GM12878 (cell line): ENCODE data around the gene RNF150. TPM values are rescaled to one million over a fixed set of nuclear protein-coding genes. Genes with fewer than 3 reads are reported as not detected.

Source experiments
- ATAC-seq: fragments of 200-7000 bp; cut with Tn5 transposase; 3 replicates; pipeline ENCODE4 v1.9.1; 2020; ENCODE audit warnings: mild to moderate bottlenecking, moderate library complexity
- BruUV-seq: library from RNA; stranded (reverse); fragments of 400-500 nt; replicated peaks from 2 replicates; lab custom pipeline; 2021; lab: Mats Ljungman, UMichigan
- CTCF ChIA-PET: fragments of 300-600 bp; sonication (Branson Sonifier 250); formaldehyde crosslinking; extraction: SDS; loops from one replicate; lab custom pipeline; 2021; ENCODE audit warnings: inconsistent platforms; lab: Yijun Ruan, JAX
- POLR2A ChIA-PET: fragments of 350-600 bp; formaldehyde crosslinking; extraction: SDS; loops from one replicate; lab custom pipeline; 2021; ENCODE audit warnings: inconsistent platforms; lab: Charles Lee
- RAD21 ChIA-PET: fragments of 300-600 bp; sonication (Branson Sonifier 250); formaldehyde crosslinking; loops from one replicate; lab custom pipeline; 2023; ENCODE audit warnings: antibody characterized with exemption; ENCODE audit not compliant: unreplicated experiment; lab: Charles Lee
- SMC1A ChIA-PET: fragments of 300-600 bp; sonication (Branson Sonifier 250); formaldehyde crosslinking; loops from one replicate; lab custom pipeline; 2023; ENCODE audit not compliant: unreplicated experiment, uncharacterized antibody; lab: Charles Lee
- DNase-seq: peaks from one replicate; pipeline ENCODE4 v3.0.0-alpha.2; 2011; ENCODE audit warnings: low read depth, low spot score
- FAIRE-seq: peaks from 3 replicates; lab custom pipeline; 2011; peaks lifted over from hg19 to GRCh38; lab: Jason Lieb, UNC
- H2AFZ ChIP-seq: 2 replicates; pipeline ENCODE4 v1.6.0; 2011; ENCODE audit warnings: low read depth, low read length, control low read depth; ENCODE audit not compliant: control insufficient read depth
- H3K27ac ChIP-seq: 2 replicates; pipeline ENCODE4 v1.5.1; 2011; ENCODE audit warnings: control low read depth; ENCODE audit not compliant: control insufficient read depth, insufficient read depth
- H3K27me3 ChIP-seq, 2 experiments: replicated peaks in 1 of 2; 2 replicates each; pipeline versions ENCODE4 v1.6.0 to v1.6.1; 2011; ENCODE audit warnings: low read length in 1 of 2; ENCODE audit not compliant: control insufficient read depth in 2 of 2, insufficient read depth in 2 of 2
- H3K36me3 ChIP-seq, 2 experiments: 2 replicates each; pipeline ENCODE4 v1.5.1; 2011; ENCODE audit warnings: low read length in 1 of 2; ENCODE audit not compliant: control insufficient read depth in 2 of 2, insufficient read depth in 2 of 2
- H3K4me1 ChIP-seq: 2 replicates; pipeline ENCODE4 v1.6.1; 2011; ENCODE audit warnings: mild to moderate bottlenecking, low read length, moderate library complexity, mixed read lengths; ENCODE audit not compliant: control insufficient read depth, insufficient read depth
- H3K4me2 ChIP-seq: 2 replicates; pipeline ENCODE4 v1.6.0; 2011; ENCODE audit warnings: control low read depth; ENCODE audit not compliant: control insufficient read depth, insufficient read depth
- H3K4me3 ChIP-seq: fragments of 200-600 bp; sonication (generic); 2 replicates; pipeline ENCODE4 v1.5.1; 2016
- H3K79me2 ChIP-seq: 2 replicates; pipeline ENCODE4 v1.6.0; 2011; ENCODE audit warnings: low read length; ENCODE audit not compliant: control insufficient read depth, insufficient read depth
- H3K9ac ChIP-seq: 2 replicates; pipeline ENCODE4 v1.8.0; 2011; ENCODE audit warnings: low read length, control low read depth, mixed read lengths; ENCODE audit not compliant: control insufficient read depth, insufficient read depth
- H3K9me3 ChIP-seq: replicated peaks from 3 replicates; pipeline ENCODE4 v1.5.1; 2011; ENCODE audit warnings: mild to moderate bottlenecking, low read length; ENCODE audit not compliant: control insufficient read depth, insufficient read depth
- H4K20me1 ChIP-seq: 2 replicates; pipeline ENCODE4 v1.6.0; 2011; ENCODE audit not compliant: control insufficient read depth, insufficient read depth
- ASH2L ChIP-seq: fragments of 300-600, 200-600 bp; sonication (generic); IDR thresholded peaks from 2 replicates; pipeline ENCODE4 v1.6.1; 2017; ENCODE audit warnings: low read depth, mild to moderate bottlenecking, borderline replicate concordance
- EED ChIP-seq: sonication (generic); IDR thresholded peaks from 2 replicates; pipeline ENCODE4 v1.6.1; 2016; ENCODE audit warnings: antibody characterized with exemption, low read depth
- ETV6 ChIP-seq, 2 experiments: fragments of 450-650 bp in 1 of 2; IDR thresholded peaks in 1 of 2; conservative IDR thresholded peaks in 1 of 2; 2 replicates each; pipeline ENCODE4 v1.6.1; 2014; ENCODE audit warnings: antibody characterized with exemption in 1 of 2, borderline replicate concordance in 1 of 2, low read depth in 1 of 2, mild to moderate bottlenecking in 1 of 2, moderate library complexity in 1 of 2
- NBN ChIP-seq: fragments of 450-650 bp; IDR thresholded peaks from 2 replicates; pipeline ENCODE4 v1.6.1; 2016
- SREBF2 ChIP-seq: IDR thresholded peaks from 2 replicates; pipeline ENCODE4 v1.6.1; 2012; ENCODE audit warnings: mild to moderate bottlenecking, low read length
- TCF3 ChIP-seq: IDR thresholded peaks from 2 replicates; pipeline ENCODE4 v1.6.1; 2012; ENCODE audit warnings: low read depth, mild to moderate bottlenecking, low read length, borderline replicate concordance; ENCODE audit not compliant: insufficient read depth
- USF2 ChIP-seq: IDR thresholded peaks from 2 replicates; pipeline ENCODE4 v1.6.1; 2011; ENCODE audit warnings: low read depth, low read length, improper control_type of control experiment, borderline replicate concordance
- ZBTB11 ChIP-seq: fragments of 450-650 bp; formaldehyde crosslinking; IDR thresholded peaks from 2 replicates; pipeline ENCODE4 v1.5.0; 2022; ENCODE audit warnings: mild to moderate bottlenecking, missing genetic modification characterization
- WGBS: methylation state at CpG from one replicate; pipeline ENCODE4 v1.1.6; 2016; ENCODE audit warnings: low lambda C conversion rate; ENCODE audit not compliant: insufficient replicate concordance, insufficient coverage; ENCODE audit errors: missing lambda C conversion rate; 5-methylcytosine and 5-hydroxymethylcytosine counted together
- in situ Hi-C: fragments of 300-500 bp; cut with MboI; formaldehyde crosslinking; loops from 9 replicates; pipeline ENCODE4 v1.14.3; 2018; ENCODE audit warnings: mixed read lengths
- intact Hi-C: fragments of 100-400 bp; cut with micrococcal nuclease; formaldehyde crosslinking; loops from one replicate; pipeline ENCODE4 v1.14.2; 2022; ENCODE audit not compliant: unreplicated experiment
- polyA plus RNA-seq, 11 experiments: library from polyadenylated mRNA; depleted of rRNA in 4 of 11; unstranded in 6 of 11; stranded (reverse) in 5 of 11; fragments of >200 nt; fragmentation: Nextera tagmentation in 4 of 11; fragmentation: Illumina TruSeq in 1 of 11; extraction: Ambion mirVana in 4 of 11; extraction: Trizol in 1 of 11; gene quantifications; 1 replicate in 1 of 11; 2 replicates in 10 of 11; pipeline versions ENCODE4 v1.2.1 to v1.2.3, GENCODE V29; 2011 to 2016; ENCODE audit warnings: inconsistent platforms in 2 of 11, missing spikeins in 2 of 11, low read depth in 1 of 11
- total RNA-seq, 4 experiments: library from RNA; depleted of rRNA in 3 of 4; stranded (reverse); fragments of >200 nt in 3 of 4; fragmentation: Illumina TruSeq in 1 of 4; extraction: Trizol in 1 of 4; gene quantifications; 2 replicates each; pipeline versions ENCODE4 v1.2.1 to v1.2.3, GENCODE V29; 2013 to 2021
- TF ChIP-seq, protein P1 (sequence below): fragments of 450-650 bp; IDR thresholded peaks from 2 replicates; pipeline ENCODE4 v1.6.1; 2017; ENCODE audit warnings: low read depth, mild to moderate bottlenecking, moderate library complexity

RNF150 gene
- total and polyA plus RNA-seq, 10 of the 15 experiments (the other 5 are each of a cell fraction or from before 2014, with no cell fraction given) = 0.01 to 2.3 (median 0.04) TPM; not detected in 6

DNA sequence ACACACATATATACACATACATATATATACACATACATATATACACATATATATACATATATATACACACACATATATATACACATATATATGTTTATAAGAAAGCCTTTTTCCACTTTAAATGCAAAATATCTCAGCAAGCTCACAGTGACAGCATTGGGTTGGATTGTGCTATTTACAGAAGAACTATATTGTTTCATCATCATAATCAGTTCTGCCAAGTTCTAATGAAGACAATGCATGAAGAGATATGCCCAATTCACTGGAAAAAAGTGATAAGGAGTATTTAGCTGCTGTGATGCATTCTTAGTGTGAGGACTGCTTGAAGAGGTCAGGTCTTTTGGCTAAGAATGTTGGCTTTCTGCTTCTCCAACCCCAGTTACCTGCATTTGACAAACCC is 54.4 kb downstream of the RNF150 start (continued):
- no peak for TF ChIP-seq ZBTB11
- TF ChIP-seq, all 136 proteins: peak for 0

GRCh38 chr4:141077611-141078225 is 55.6 kb downstream of the RNF150 start:
- no peak overlapping the region for H3K27ac ChIP-seq
- H4K20me1 ChIP-seq = no peaks in the 10 kb centered on the region
- ChIA-PET CTCF (no interaction called here), SMC1A (no interaction called here), RAD21 (no interaction called here)
- H3K4me1 ChIP-seq = no peaks in the 10 kb centered on the region
- H2AFZ ChIP-seq = no peak overlapping the region
- WGBS = 38% methylated on average over 1 of the region's 1 CpG
- no peaks in the 10 kb centered on the region for H3K9me3 ChIP-seq
- no peak overlapping the region for H3K9ac ChIP-seq
- ATAC-seq = no peak
- no peak overlapping the region for H3K4me2 ChIP-seq
- H3K4me3 ChIP-seq = no peak overlapping the region
- BruUV-seq = no TSS peak
- TF ChIP-seq USF2 (no peak), EED (no peak), ETV6 (conservative IDR thresholded peaks at IDR 0.05 in 1 of 2, IDR thresholded peaks at IDR 0.05 in 1 of 2; ENCODE audit: borderline replicate concordance in 1 of 2, low read depth in 1 of 2) (no peak), NBN (no peak), TCF3 (no peak), SREBF2 (no peak), ASH2L (no peak)
- TF ChIP-seq, protein P1, sequence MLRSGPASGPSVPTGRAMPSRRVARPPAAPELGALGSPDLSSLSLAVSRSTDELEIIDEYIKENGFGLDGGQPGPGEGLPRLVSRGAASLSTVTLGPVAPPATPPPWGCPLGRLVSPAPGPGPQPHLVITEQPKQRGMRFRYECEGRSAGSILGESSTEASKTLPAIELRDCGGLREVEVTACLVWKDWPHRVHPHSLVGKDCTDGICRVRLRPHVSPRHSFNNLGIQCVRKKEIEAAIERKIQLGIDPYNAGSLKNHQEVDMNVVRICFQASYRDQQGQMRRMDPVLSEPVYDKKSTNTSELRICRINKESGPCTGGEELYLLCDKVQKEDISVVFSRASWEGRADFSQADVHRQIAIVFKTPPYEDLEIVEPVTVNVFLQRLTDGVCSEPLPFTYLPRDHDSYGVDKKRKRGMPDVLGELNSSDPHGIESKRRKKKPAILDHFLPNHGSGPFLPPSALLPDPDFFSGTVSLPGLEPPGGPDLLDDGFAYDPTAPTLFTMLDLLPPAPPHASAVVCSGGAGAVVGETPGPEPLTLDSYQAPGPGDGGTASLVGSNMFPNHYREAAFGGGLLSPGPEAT = no peak
- TF ChIP-seq, all 136 proteins: peak for 0
- POLR2A ChIA-PET = no interaction called here
- in situ Hi-C loops = no loop called here
- FAIRE-seq (no peak), DNase-seq (no peak)
- Histone ChIP-seq H3K79me2 (no peaks in the 10 kb centered on the region), H3K27me3 (no peaks in the 10 kb centered on the region; a peak in 1 of 4 replicates), H3K36me3 (no peaks in the 10 kb centered on the region)
- intact Hi-C loops = no loop called here
